Ovary (tissue), 9 donors: ENCODE results near the gene STX18. TPM values are rescaled to one million over a fixed set of nuclear protein-coding genes. Genes with fewer than 3 reads are reported as not detected.

Experiments
- DNase-seq, 5 donors: peaks; one replicate each; pipeline ENCODE4 v3.0.0-alpha.2; 2019 to 2020
- H3K27ac ChIP-seq, 2 donors: fragments of 200-600 bp; one replicate each; pipeline versions ENCODE4 v1.5.1 to v1.8.0; 2019 to 2022
- H3K27me3 ChIP-seq: fragments of 200-600 bp; one replicate; pipeline ENCODE4 v1.8.0; 2022
- H3K36me3 ChIP-seq: fragments of 200-600 bp; sonication (generic); one replicate; pipeline ENCODE4 v1.5.1; 2019
- H3K4me1 ChIP-seq: one replicate; pipeline ENCODE4 v1.8.1; 2013; ENCODE audit warnings: mild to moderate bottlenecking, moderate library complexity; ENCODE audit not compliant: insufficient read depth
- H3K4me3 ChIP-seq: fragments of 200-600 bp; sonication (generic); one replicate; pipeline ENCODE4 v1.5.1; 2017
- H3K9me3 ChIP-seq, 2 donors: fragments of 200-600 bp in 1 of 2; sonication (generic) in 1 of 2; one replicate each; pipeline versions ENCODE4 v1.5.1 to v1.8.1; 2013 to 2019; ENCODE audit warnings: mild to moderate bottlenecking in 1 of 2, moderate library complexity in 1 of 2
- CTCF ChIP-seq, 3 donors: fragments of 450-650 bp in 2 of 3; fragments of 200-600 bp in 1 of 3; IDR thresholded peaks; one replicate each; pipeline versions ENCODE4 v1.5.1 to v1.8.0; 2016 to 2022; ENCODE audit warnings: antibody characterized with exemption in 3 of 3, mild to moderate bottlenecking in 1 of 3
- POLR2A ChIP-seq: fragments of 450-650 bp; IDR thresholded peaks from one replicate; pipeline ENCODE4 v1.6.1; 2017; ENCODE audit warnings: antibody characterized with exemption, mild to moderate bottlenecking, moderate library complexity
- WGBS, 3 donors: extraction: QIAGEN DNeasy Blood & Tissue Kit in 1 of 3; methylation state at CpG; one replicate each; pipeline versions ENCODE4 v1.1.5 to v1.1.7; 2013 to 2017; 5-methylcytosine and 5-hydroxymethylcytosine counted together
- intact Hi-C, 4 donors: fragments of 100-400 bp; cut with DNase I; formaldehyde crosslinking; loops; one replicate each; pipeline versions ENCODE4 v1.11.0 to v1.15.1; 2022 to 2023
- polyA plus RNA-seq, 2 donors: library from polyadenylated mRNA; stranded (reverse); fragments of 200-250 nt in 1 of 2; fragments of 350-450 nt in 1 of 2; fragmentation: Illumina TruSeq in 1 of 2; extraction: RNeasy Lipid Tissue Mini Kit (QIAGEN cat#74804) in 1 of 2; gene quantifications; one replicate each; pipeline ENCODE4 v1.2.3, GENCODE V29; 2013 to 2014
- total RNA-seq, 7 donors: library from RNA; depleted of rRNA in 2 of 7; stranded (reverse); fragments of >200 nt in 2 of 7; fragmentation: NEBNext Ultra II Directional in 3 of 7; extraction: Animal tissue kit (Norgen Biotek cat#: 25700) in 3 of 7; gene quantifications; one replicate each; pipeline versions ENCODE4 v1.1.0 to v1.2.4, GENCODE V29; 2016 to 2023
- donor health status: DM: no; HTN: no; CAD: no; lungs with moderate emphysema.
- donor health status: DM: no; HTN: no; CAD: no.
- donor health status: Bipolar disorder and iron deficiency.
- donor health status: DM: yes; HTN: yes; CAD: no.
- donor health status: DM: no; HTN: no; CAD: no.
- donor health status: DM: yes; HTN: yes; CAD: no.

The STX18 gene
- total and polyA plus RNA-seq, 9 donors: 18.1 to 61.4 (median 31.9) TPM

DNA sequence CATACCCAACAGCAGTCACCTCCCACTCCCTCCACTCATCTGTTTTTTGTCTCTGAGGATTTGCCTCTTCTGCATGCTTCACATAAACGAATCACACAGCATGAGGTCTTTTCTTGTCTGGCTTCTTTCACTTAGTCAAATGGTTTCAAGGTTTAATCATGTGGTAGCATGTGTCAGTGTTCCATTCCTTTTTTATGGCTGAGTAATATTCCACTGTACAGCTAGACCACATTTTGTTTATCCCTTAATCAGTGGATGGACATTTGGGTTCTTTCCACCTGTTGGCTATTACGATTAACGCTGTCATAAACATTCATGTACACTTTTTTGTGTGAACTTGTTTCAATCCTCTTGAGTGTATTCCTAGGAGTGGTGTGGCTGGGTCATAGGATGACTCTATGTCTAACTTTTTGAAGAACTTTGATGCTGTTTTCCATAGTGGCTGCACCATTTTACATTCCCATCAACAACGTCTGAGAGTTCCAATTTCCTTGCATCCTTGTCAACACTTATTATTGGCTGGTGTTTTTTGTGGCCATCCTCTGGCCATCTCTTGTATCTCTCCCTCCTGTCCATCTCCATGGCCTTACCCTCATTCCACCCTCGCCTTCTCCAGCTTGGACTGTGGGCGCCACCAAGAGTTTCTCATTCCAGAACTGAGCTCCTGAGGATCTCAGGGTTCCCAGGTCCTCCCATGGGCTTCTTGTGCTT is 167.3 kb downstream of the STX18 start:
- intact Hi-C loops: no loop called here
- WGBS, 3 donors: 72 to 89% (median 84%) methylated on average over 6 of the region's 6 CpGs
- Histone ChIP-seq H3K36me3 (no peaks in the 10 kb centered on the region), H3K4me3 (no peak overlapping the region), H3K27ac (no peak overlapping the region), H3K4me1 (no peaks in the 10 kb centered on the region), H3K27me3 (no peaks in the 10 kb centered on the region), H3K9me3 (no peaks in the 10 kb centered on the region)
- TF ChIP-seq CTCF (IDR thresholded peaks at IDR 0.05) (no peak), POLR2A (no peak)
- DNase-seq: no peak

Other genes with a start within 250 kb of the STX18 start
- gene NSG1, start 154.9 kb downstream of the STX18 start, total RNA-seq: 100 to 1,000 TPM in 1 of 7 donors, 10 to 100 TPM in 5, 1 to 10 TPM in 1; 9.9 to 103 (median 39.6) TPM
- gene NSG1, start 154.9 kb downstream of the STX18 start, polyA plus RNA-seq: 10 to 100 TPM; 38.3 to 81.9 TPM